GM10847 (cell line): ENCODE results near the gene PTPRM.

ENCODE experiments used
- POLR2A ChIP-seq: IDR thresholded peaks from 2 replicates; pipeline ENCODE4 v1.6.1; 2011; ENCODE audit not compliant: insufficient read length; ENCODE audit errors: extremely low read depth

Gene PTPRM

GRCh38 chr18:8133888-8134287 is 566.8 kb downstream of the PTPRM start:
- TF ChIP-seq POLR2A: no peak

DNA sequence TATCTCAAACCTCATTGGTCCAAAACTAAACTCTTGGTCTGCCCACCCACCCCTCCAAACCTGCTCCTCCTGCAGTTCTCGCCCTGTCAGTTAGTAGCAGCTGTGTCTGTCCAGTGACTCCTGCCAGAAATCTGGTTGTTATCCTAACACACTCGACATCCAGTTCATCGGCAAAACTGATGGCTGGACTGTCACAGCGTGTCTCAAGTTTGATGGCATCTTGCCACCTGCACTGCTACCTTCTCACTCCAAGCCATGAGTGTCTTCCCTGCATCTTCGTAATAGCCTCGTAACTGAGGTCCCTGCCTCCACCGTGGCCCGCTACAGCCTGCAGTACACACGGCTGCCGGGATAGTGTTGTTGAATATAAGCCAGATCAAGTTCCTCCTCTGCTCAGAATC is 572.0 kb downstream of the PTPRM start:
- TF ChIP-seq POLR2A: no peak

- TF ChIP-seq POLR2A: no peak
These were observed 572.8 kb downstream of the PTPRM start for GRCh38 chr18:8139891-8140406.

DNA sequence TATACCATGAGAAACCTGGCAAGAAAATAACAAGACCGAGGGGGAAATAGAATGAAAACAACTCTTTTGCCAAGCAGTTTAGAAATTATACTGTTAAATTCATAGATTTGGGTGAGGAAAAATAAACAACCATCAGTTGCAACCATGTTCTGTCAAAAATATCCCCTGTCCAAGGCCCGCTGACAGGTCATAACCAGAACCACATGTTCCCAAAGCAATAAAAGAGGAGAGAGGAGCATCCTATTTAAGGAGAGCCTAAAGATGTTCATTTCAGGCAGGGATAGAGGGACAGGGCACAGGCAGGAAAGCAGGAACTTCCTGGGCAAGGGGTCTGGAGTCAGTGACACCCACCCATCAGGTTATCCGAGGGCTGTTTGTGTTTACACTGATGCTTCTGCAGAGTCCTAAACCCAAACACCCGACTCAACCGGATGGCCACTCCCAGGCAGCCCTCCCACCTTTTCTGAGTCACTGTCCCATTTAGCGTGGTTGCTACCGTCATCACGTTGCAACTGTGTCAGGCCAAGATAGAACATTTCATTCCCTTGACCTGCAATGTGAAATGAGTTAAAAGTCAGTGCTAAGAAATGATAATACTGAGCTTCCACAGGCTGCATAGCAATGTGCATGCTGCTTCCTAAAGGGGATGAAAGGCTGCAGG is 573.9 kb downstream of the PTPRM start:
- TF ChIP-seq POLR2A: no peak

GRCh38 chr18:8142131-8142711 is 575.1 kb downstream of the PTPRM start:
- TF ChIP-seq POLR2A: no peak

GRCh38 chr18:8142932-8143331 is 575.8 kb downstream of the PTPRM start:
- TF ChIP-seq POLR2A: no peak

DNA sequence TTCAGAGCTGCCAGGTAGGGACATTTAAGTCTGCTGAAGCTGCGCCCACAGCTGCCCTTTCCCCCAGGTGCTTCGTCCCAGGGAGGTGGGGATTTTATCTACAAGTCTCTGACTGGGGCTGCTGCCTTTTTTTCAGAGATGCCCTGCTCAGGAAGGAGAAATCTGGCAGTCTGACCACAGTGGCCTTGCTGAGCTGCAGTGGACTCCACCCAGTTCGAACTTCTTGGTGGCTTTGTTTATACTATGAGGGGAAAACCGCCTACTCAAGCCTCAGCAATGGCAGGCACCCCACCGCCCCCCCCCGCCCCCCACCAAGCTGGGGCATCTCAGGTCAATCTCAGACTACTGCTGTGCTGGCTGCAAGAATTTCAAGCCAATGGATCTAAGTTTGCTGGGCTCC is 584.1 kb downstream of the PTPRM start:
- TF ChIP-seq POLR2A: no peak

- TF ChIP-seq POLR2A: no peak
These were observed 586.9 kb downstream of the PTPRM start for GRCh38 chr18:8153887-8154583.

GRCh38 chr18:8162802-8163201 is 595.7 kb downstream of the PTPRM start:
- TF ChIP-seq POLR2A: no peak

DNA sequence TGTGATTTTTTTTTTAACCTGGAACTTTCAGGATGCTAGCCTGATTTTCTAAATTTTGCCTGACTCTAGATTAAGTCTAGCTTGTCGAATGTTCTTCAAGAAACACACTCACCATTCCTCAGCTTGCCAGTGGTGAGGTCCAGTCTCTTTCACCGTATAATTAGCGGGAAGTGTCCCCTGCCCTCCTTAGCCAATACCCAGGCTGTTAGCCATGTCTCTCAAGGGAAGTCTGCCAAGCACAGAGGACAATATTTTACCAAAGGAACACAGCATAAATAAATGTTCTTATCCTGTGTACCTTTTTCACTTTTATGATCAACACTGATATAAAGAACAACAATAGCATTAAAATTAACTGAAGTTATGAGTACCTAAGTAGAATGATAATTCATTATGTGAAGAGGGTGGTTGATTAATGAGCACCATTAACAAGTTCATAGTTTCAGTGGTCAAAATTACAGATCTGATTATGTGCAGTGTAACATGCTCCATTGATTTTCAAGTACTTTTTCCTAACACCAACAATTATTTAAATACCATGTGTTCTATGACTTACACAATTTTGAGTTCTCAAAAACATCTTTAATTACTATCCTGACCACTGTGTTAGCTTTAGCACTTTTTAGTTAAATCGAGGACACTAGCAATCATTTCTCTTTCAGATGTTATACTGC is 596.3 kb downstream of the PTPRM start:
- no peak for TF ChIP-seq POLR2A

DNA sequence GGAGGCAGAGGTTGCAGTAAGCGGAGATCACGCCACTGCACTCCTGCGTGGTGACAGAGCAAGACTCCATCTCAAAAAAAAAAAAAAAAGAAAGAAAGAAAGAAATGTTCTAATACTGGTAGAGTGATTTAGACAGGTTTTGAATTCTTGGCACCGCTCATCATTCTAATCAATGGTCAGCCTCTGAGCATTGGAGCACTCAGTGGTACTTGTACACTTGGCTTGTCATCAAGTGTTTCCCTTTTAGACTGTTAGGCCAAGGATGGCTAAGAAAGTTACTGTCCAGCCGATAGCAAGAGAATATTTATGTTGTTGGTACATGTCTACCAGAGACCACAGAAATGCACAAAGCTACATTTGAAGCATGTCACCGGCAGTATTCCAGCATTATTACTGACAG is 598.0 kb downstream of the PTPRM start:
- TF ChIP-seq POLR2A: no peak

DNA sequence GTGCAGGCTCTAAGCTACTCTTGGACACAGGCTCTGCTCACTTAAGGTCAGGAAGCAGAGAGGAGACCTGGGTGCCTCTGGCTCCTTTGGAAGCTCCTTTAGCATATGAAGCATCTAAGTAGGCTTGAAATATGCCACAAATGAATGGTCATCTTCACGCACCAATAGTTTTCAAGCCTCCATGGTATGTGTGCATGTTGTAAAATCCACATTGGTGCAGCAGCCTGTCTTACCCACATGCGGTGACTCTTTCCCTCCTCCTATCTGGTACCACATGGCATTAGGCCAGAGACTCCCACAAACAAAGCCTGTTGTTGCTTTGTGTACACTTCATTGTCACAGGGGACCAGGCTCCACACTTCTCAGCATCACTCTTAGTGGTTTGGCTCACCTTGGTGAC is 599.9 kb downstream of the PTPRM start:
- TF ChIP-seq POLR2A: no peak

DNA sequence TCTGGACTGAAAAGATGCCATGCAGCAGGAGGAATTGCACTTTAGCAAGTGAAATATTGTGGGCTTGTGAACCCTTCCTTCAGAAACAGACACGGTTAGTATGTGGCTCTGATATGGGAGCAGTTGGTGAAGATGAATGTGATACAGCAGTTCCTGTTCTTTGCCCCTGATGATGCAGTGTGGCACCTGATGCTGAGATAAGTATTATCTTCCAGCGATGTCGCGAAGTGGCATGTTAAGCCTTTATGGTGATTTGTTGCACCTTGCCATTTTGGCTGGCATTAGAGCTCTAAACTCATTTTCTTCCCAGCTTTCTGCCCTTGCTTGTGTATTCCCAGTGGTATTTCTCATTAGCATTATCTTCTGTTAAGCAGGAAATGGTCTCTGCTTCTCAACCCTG is 600.6 kb downstream of the PTPRM start:
- TF ChIP-seq POLR2A: no peak

- TF ChIP-seq POLR2A: no peak
These were observed 602.6 kb downstream of the PTPRM start for GRCh38 chr18:8169722-8170121.

DNA sequence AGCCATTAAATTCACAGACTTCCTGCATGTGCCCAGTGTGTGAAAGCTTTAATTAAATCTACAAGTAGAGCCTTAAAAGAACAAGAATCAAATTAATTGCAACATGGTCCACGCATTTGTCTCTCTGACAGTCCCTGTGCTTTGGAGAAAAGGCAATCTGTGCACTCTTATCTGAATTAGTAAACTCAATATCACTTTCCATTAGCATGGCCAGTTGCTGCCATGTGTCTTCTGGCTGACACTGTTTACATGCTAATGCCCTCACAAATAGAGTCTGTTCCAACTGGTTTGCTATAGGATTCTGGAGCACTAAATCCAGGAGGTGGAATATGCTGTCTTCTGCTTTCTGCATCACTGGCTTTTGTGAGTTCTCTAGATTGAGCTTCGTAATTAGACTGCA is 607.7 kb downstream of the PTPRM start:
- no peak for TF ChIP-seq POLR2A
